ENCODE data around the gene WDR27.

Gene WDR27

GRCh38 chr6:169545982-169546381, 155.8 kb downstream of the WDR27 start:
- TF ChIP-seq CTCF (IDR thresholded peaks at IDR 0.05): no peak
- peaks cover 30% of the 10 kb centered on the region for H3K9me3 Mint-ChIP-seq
- no peak overlapping the region for H3K27ac Mint-ChIP-seq
- no peaks in the 10 kb centered on the region for H3K27me3 Mint-ChIP-seq (ENCODE audit: low read depth, poor library complexity)
- no peak overlapping the region for H3K4me3 Mint-ChIP-seq
- peaks cover 33% of the 10 kb centered on the region for H3K36me3 Mint-ChIP-seq (ENCODE audit: low read depth)
- no peaks in the 10 kb centered on the region for H3K4me1 Mint-ChIP-seq
- no peak for DNase-seq

- H3K4me1 Mint-ChIP-seq: no peaks in the 10 kb centered on the region
- DNase-seq: no peak
- H3K36me3 Mint-ChIP-seq (ENCODE audit: low read depth): peaks cover 25% of the 10 kb centered on the region
- no peak overlapping the region for H3K4me3 Mint-ChIP-seq
- H3K27ac Mint-ChIP-seq: no peak overlapping the region
- TF ChIP-seq CTCF (IDR thresholded peaks at IDR 0.05): no peak
- H3K27me3 Mint-ChIP-seq (ENCODE audit: low read depth, poor library complexity): no peaks in the 10 kb centered on the region
- H3K9me3 Mint-ChIP-seq: peaks cover 20% of the 10 kb centered on the region
Observed at GRCh38 chr6:169543704-169544103, 158.1 kb downstream of the WDR27 start.

- no peaks in the 10 kb centered on the region for H3K27me3 Mint-ChIP-seq (ENCODE audit: low read depth, poor library complexity)
- peaks cover 19% of the 10 kb centered on the region for H3K9me3 Mint-ChIP-seq
- H3K36me3 Mint-ChIP-seq (ENCODE audit: low read depth): peaks cover 27% of the 10 kb centered on the region
- no peaks in the 10 kb centered on the region for H3K4me1 Mint-ChIP-seq
- no peak overlapping the region for H3K27ac Mint-ChIP-seq
- DNase-seq: no peak
- TF ChIP-seq CTCF (IDR thresholded peaks at IDR 0.05): no peak
- no peak overlapping the region for H3K4me3 Mint-ChIP-seq
Observed at GRCh38 chr6:169542491-169542890, 159.3 kb downstream of the WDR27 start.

- Mint-ChIP-seq H3K27ac (peak overlapping the region; percentile 15), H3K36me3 (ENCODE audit: low read depth) (peaks cover 42% of the 10 kb centered on the region), H3K27me3 (ENCODE audit: low read depth, poor library complexity) (no peaks in the 10 kb centered on the region), H3K9me3 (peaks cover 40% of the 10 kb centered on the region), H3K4me1 (no peaks in the 10 kb centered on the region), H3K4me3 (no peak overlapping the region)
- DNase-seq: no peak
- no peak for TF ChIP-seq CTCF (IDR thresholded peaks at IDR 0.05)
Observed at GRCh38 chr6:169539176-169539897, 162.5 kb downstream of the WDR27 start.

GRCh38 chr6:169536446-169537170, 165.2 kb downstream of the WDR27 start:
- Mint-ChIP-seq H3K27me3 (ENCODE audit: low read depth, poor library complexity) (no peaks in the 10 kb centered on the region), H3K27ac (no peak overlapping the region), H3K36me3 (ENCODE audit: low read depth) (peaks cover 55% of the 10 kb centered on the region), H3K4me3 (no peak overlapping the region), H3K4me1 (no peaks in the 10 kb centered on the region), H3K9me3 (peaks cover 54% of the 10 kb centered on the region)
- no peak for DNase-seq
- no peak for TF ChIP-seq CTCF (IDR thresholded peaks at IDR 0.05)

All from nephron progenitor cell (in vitro differentiated cells).